ENCODE measurements around the gene CDK18. TPM values are rescaled to one million over a fixed set of nuclear protein-coding genes. Genes with fewer than 3 reads are reported as not detected.
A peak's percentile ranks its signal among the peaks of the same experiment; 100 is the strongest.

The CDK18 gene
- total RNA-seq, 1 donor from 2014 or later: 27.0 TPM

DNA sequence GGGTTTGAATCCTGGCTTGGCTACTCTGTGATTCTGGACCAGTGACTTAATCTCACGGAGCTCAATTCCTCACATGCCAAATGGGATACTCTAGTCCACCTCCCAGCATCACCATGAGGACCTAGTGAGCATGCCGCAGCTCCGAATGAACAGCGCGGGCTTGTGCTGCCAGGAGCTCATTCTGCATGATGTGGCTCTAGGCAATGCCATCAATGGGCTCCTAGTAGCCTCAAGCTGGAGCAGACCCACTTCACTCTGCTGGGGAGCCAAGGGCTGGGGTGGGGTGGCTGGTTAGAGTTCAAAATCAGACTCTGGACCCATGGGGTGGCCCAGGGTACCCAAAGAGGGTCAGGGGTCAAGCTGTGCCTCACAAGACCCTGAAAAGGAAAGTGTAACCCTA, 41.5 kb downstream of the CDK18 start:
- DNase-seq (ENCODE audit: extremely low spot score in 2 of 2): peak; percentile 71 to 72
- no peaks in the 10 kb centered on the region for H3K27me3 ChIP-seq

DNA sequence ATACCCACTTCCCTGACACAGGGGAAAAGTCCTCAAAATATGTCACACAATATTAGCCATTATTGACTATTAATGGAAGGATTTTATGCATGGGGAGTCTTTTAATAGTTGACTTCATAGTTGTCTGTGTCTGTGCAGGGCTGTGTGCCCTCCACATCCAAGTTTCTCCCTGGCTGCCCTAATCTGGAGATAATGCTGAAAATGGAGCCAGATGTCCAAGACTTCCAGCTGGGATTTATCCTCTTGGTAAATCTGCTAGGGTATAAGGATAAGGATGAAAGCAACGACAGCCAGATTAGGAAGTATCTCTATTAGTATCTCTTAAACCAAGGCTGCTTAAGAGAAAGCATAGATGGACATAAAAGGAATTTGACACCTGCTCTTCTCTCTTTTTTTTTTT, 42.1 kb downstream of the CDK18 start:
- Histone ChIP-seq H3K27ac (no peak overlapping the region), H3K4me1 (peaks cover 17% of the 10 kb centered on the region), H3K4me3 (no peak overlapping the region), H3K27me3 (no peaks in the 10 kb centered on the region), H3K36me3 (no peaks in the 10 kb centered on the region), H3K9me3 (no peaks in the 10 kb centered on the region)
- DNase-seq (ENCODE audit: extremely low spot score in 2 of 2): no peak
- TF ChIP-seq, protein P1, sequence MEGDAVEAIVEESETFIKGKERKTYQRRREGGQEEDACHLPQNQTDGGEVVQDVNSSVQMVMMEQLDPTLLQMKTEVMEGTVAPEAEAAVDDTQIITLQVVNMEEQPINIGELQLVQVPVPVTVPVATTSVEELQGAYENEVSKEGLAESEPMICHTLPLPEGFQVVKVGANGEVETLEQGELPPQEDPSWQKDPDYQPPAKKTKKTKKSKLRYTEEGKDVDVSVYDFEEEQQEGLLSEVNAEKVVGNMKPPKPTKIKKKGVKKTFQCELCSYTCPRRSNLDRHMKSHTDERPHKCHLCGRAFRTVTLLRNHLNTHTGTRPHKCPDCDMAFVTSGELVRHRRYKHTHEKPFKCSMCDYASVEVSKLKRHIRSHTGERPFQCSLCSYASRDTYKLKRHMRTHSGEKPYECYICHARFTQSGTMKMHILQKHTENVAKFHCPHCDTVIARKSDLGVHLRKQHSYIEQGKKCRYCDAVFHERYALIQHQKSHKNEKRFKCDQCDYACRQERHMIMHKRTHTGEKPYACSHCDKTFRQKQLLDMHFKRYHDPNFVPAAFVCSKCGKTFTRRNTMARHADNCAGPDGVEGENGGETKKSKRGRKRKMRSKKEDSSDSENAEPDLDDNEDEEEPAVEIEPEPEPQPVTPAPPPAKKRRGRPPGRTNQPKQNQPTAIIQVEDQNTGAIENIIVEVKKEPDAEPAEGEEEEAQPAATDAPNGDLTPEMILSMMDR (IDR thresholded peaks at IDR 0.05): no peak
- TF ChIP-seq POLR2A (IDR thresholded peaks at IDR 0.05): no peak
- no peak for TF ChIP-seq POLR2AphosphoS5 (IDR thresholded peaks at IDR 0.05; ENCODE audit: insufficient read depth in 1 of 2, low read depth in 1 of 2)
- intact Hi-C loops (cut with DNase I): no loop called here

More for the DNA sequence above, 41.5 kb downstream of the CDK18 start:
- H3K4me3 ChIP-seq: no peak overlapping the region
- intact Hi-C loops (cut with DNase I): no loop called here
- H3K4me1 ChIP-seq: peaks cover 17% of the 10 kb centered on the region
- TF ChIP-seq, protein P1 (IDR thresholded peaks at IDR 0.05): no peak
- TF ChIP-seq POLR2AphosphoS5 (IDR thresholded peaks at IDR 0.05; ENCODE audit: insufficient read depth in 1 of 2, low read depth in 1 of 2) (no peak), POLR2A (IDR thresholded peaks at IDR 0.05) (no peak)
- no peaks in the 10 kb centered on the region for H3K9me3 ChIP-seq
- no peak overlapping the region for H3K27ac ChIP-seq
- no peaks in the 10 kb centered on the region for H3K36me3 ChIP-seq

- Histone ChIP-seq H3K27me3 (no peaks in the 10 kb centered on the region), H3K4me3 (no peak overlapping the region), H3K36me3 (no peaks in the 10 kb centered on the region), H3K4me1 (peaks cover 11% of the 10 kb centered on the region), H3K27ac (no peak overlapping the region), H3K9me3 (no peaks in the 10 kb centered on the region)
- DNase-seq (ENCODE audit: extremely low spot score in 2 of 2): peak; percentile 80 to 91
- TF ChIP-seq POLR2AphosphoS5 (IDR thresholded peaks at IDR 0.05; ENCODE audit: insufficient read depth in 1 of 2, low read depth in 1 of 2) (no peak), POLR2A (IDR thresholded peaks at IDR 0.05) (no peak)
- TF ChIP-seq, protein P1 (IDR thresholded peaks at IDR 0.05): no peak
- intact Hi-C loops (cut with DNase I): no loop called here
These were observed 43.7 kb downstream of the CDK18 start for GRCh38 chr1:205547936-205548827.

GRCh38 chr1:205554026-205554811, 49.8 kb downstream of the CDK18 start:
- no peak overlapping the region for H3K4me3 ChIP-seq
- H3K4me1 ChIP-seq: no peaks in the 10 kb centered on the region
- no peaks in the 10 kb centered on the region for H3K9me3 ChIP-seq
- no peaks in the 10 kb centered on the region for H3K27me3 ChIP-seq
- DNase-seq (ENCODE audit: extremely low spot score in 2 of 2): no peak
- intact Hi-C loops (cut with DNase I): no loop called here
- no peak overlapping the region for H3K27ac ChIP-seq
- no peaks in the 10 kb centered on the region for H3K36me3 ChIP-seq
- TF ChIP-seq, protein P1 (IDR thresholded peaks at IDR 0.05): no peak
- TF ChIP-seq POLR2AphosphoS5 (IDR thresholded peaks at IDR 0.05; ENCODE audit: insufficient read depth in 1 of 2, low read depth in 1 of 2): no peak
- TF ChIP-seq POLR2A (IDR thresholded peaks at IDR 0.05): no peak
